DND-41 (cell line): Measurements from ENCODE around the gene CALCR.
A peak's percentile ranks its signal among the peaks of the same experiment; 100 is the strongest.

Experiments used
- ATAC-seq: fragments of 200-7000 bp; cut with Tn5 transposase; 3 replicates; pipeline ENCODE4 v1.9.1; 2021; ENCODE audit warnings: low read depth; ENCODE audit not compliant: insufficient read depth
- DNase-seq: peaks from one replicate; pipeline ENCODE4 v3.0.0-alpha.2; 2020
- H2AFZ ChIP-seq: 2 replicates; pipeline ENCODE4 v1.6.0; 2012; ENCODE audit warnings: low read depth, low read length
- H3K27ac ChIP-seq: 2 replicates; pipeline ENCODE4 v1.5.1; 2012; ENCODE audit warnings: low read length, inconsistent platforms
- H3K27me3 ChIP-seq: fragments of 200-600 bp; sonication (generic); 2 replicates; pipeline ENCODE4 v1.6.0; 2012; ENCODE audit warnings: low read length, mild to moderate bottlenecking, inconsistent platforms; ENCODE audit not compliant: insufficient read depth, poor library complexity
- H3K36me3 ChIP-seq: 2 replicates; pipeline ENCODE4 v1.5.1; 2012; ENCODE audit warnings: low read length, inconsistent platforms; ENCODE audit not compliant: insufficient read depth
- H3K4me1 ChIP-seq: 2 replicates; pipeline ENCODE4 v1.5.1; 2012; ENCODE audit warnings: mild to moderate bottlenecking, low read length; ENCODE audit not compliant: insufficient read depth
- H3K4me2 ChIP-seq: 2 replicates; pipeline ENCODE4 v1.6.0; 2012; ENCODE audit warnings: mild to moderate bottlenecking, moderate library complexity, low read length, inconsistent platforms; ENCODE audit not compliant: insufficient read depth
- H3K4me3 ChIP-seq, 2 experiments: fragments of 200-600 bp in 1 of 2; shearing (Covaris generic) in 1 of 2; 2 replicates each; pipeline ENCODE4 v1.5.1; 2012 to 2016; ENCODE audit warnings: inconsistent platforms in 2 of 2, low read length in 2 of 2, mild to moderate bottlenecking in 2 of 2, low read depth in 1 of 2, moderate library complexity in 1 of 2
- H3K79me2 ChIP-seq: 2 replicates; pipeline ENCODE4 v1.6.0; 2012; ENCODE audit warnings: low read length, inconsistent platforms; ENCODE audit not compliant: insufficient read depth
- H3K9ac ChIP-seq: 2 replicates; pipeline ENCODE4 v1.6.0; 2012; ENCODE audit warnings: low read depth, mild to moderate bottlenecking, inconsistent platforms, low read length, moderate library complexity
- H3K9me3 ChIP-seq: 2 replicates; pipeline ENCODE4 v1.5.1; 2012; ENCODE audit warnings: low read length, moderate library complexity, mild to moderate bottlenecking, inconsistent platforms; ENCODE audit not compliant: insufficient read depth, severe bottlenecking
- H4K20me1 ChIP-seq: 2 replicates; pipeline ENCODE4 v1.6.0; 2012; ENCODE audit warnings: low read length; ENCODE audit not compliant: insufficient read depth
- EZH2 ChIP-seq: IDR thresholded peaks from 3 replicates; pipeline ENCODE4 v1.6.1; 2012; ENCODE audit warnings: borderline replicate concordance, low read depth, mild to moderate bottlenecking, moderate library complexity, low read length, inconsistent platforms; ENCODE audit not compliant: severe bottlenecking
- TF ChIP-seq, protein P1 (sequence below): IDR thresholded peaks from 2 replicates; pipeline ENCODE4 v1.5.1; 2012; ENCODE audit warnings: borderline replicate concordance, low read length, moderate library complexity, mild to moderate bottlenecking; ENCODE audit not compliant: poor library complexity, severe bottlenecking; ENCODE audit errors: extremely low read depth

CALCR gene

GRCh38 chr7:93461350-93461749, 113.2 kb downstream of the CALCR start:
- Histone ChIP-seq H3K36me3 (no peaks in the 10 kb centered on the region), H3K9me3 (no peaks in the 10 kb centered on the region), H3K27me3 (peaks cover 14% of the 10 kb centered on the region), H2AFZ (no peak overlapping the region), H4K20me1 (no peaks in the 10 kb centered on the region), H3K4me3 (no peak overlapping the region), H3K4me2 (no peak overlapping the region), H3K4me1 (no peaks in the 10 kb centered on the region), H3K27ac (no peak overlapping the region), H3K79me2 (no peaks in the 10 kb centered on the region), H3K9ac (no peak overlapping the region)
- ATAC-seq, result no peak
- TF ChIP-seq, protein P1, sequence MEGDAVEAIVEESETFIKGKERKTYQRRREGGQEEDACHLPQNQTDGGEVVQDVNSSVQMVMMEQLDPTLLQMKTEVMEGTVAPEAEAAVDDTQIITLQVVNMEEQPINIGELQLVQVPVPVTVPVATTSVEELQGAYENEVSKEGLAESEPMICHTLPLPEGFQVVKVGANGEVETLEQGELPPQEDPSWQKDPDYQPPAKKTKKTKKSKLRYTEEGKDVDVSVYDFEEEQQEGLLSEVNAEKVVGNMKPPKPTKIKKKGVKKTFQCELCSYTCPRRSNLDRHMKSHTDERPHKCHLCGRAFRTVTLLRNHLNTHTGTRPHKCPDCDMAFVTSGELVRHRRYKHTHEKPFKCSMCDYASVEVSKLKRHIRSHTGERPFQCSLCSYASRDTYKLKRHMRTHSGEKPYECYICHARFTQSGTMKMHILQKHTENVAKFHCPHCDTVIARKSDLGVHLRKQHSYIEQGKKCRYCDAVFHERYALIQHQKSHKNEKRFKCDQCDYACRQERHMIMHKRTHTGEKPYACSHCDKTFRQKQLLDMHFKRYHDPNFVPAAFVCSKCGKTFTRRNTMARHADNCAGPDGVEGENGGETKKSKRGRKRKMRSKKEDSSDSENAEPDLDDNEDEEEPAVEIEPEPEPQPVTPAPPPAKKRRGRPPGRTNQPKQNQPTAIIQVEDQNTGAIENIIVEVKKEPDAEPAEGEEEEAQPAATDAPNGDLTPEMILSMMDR, result peak; percentile 30
- TF ChIP-seq EZH2, result no peak
- DNase-seq, result no peak

- Histone ChIP-seq H3K9me3 (no peaks in the 10 kb centered on the region), H3K4me3 (no peak overlapping the region), H3K4me2 (no peak overlapping the region), H2AFZ (no peak overlapping the region), H3K36me3 (no peaks in the 10 kb centered on the region), H3K9ac (no peak overlapping the region), H4K20me1 (no peaks in the 10 kb centered on the region), H3K79me2 (no peaks in the 10 kb centered on the region), H3K27ac (no peak overlapping the region), H3K4me1 (no peaks in the 10 kb centered on the region), H3K27me3 (peaks cover 9% of the 10 kb centered on the region)
- TF ChIP-seq, protein P1, result no peak
- no peak for TF ChIP-seq EZH2
- ATAC-seq (no peak), DNase-seq (no peak)
Measured at GRCh38 chr7:93453262-93453661, 121.3 kb downstream of the CALCR start.

GRCh38 chr7:93448176-93448575, 126.3 kb downstream of the CALCR start:
- no peak overlapping the region for H3K27ac ChIP-seq
- H3K4me3 ChIP-seq, result no peak overlapping the region
- TF ChIP-seq EZH2, result no peak
- TF ChIP-seq, protein P1, result no peak
- H2AFZ ChIP-seq, result no peak overlapping the region
- H3K4me1 ChIP-seq, result no peaks in the 10 kb centered on the region
- no peaks in the 10 kb centered on the region for H3K9me3 ChIP-seq
- ATAC-seq, result no peak
- no peaks in the 10 kb centered on the region for H3K79me2 ChIP-seq
- no peaks in the 10 kb centered on the region for H3K36me3 ChIP-seq
- no peak overlapping the region for H3K9ac ChIP-seq
- H3K4me2 ChIP-seq, result no peak overlapping the region
- DNase-seq, result no peak
- H4K20me1 ChIP-seq, result no peaks in the 10 kb centered on the region
- peaks cover 12% of the 10 kb centered on the region for H3K27me3 ChIP-seq

DNA sequence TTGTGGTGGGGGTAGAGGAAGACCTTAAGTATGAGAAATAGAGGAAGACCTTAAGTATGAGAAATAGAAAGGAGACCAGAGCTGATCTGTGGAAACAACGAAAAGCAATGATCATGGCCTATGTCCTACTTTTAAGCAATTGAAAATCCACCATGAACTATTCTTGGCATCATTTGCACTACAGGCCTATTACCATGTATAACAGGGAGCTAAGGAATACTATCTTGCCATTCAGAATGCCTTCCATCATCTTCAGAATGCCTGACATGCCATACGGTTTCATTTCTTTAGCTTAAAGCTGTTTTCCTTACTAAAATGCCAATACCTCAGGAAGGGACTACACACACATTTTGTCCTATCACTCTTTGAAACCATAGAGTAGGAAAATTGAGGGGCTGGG, 127.0 kb downstream of the CALCR start:
- TF ChIP-seq, protein P1, result no peak
- no peak for TF ChIP-seq EZH2
- DNase-seq (no peak), ATAC-seq (no peak)
- Histone ChIP-seq H3K4me2 (no peak overlapping the region), H3K36me3 (no peaks in the 10 kb centered on the region), H3K4me3 (no peak overlapping the region), H3K4me1 (no peaks in the 10 kb centered on the region), H2AFZ (no peak overlapping the region), H3K27ac (no peak overlapping the region), H3K27me3 (peaks cover 12% of the 10 kb centered on the region), H3K9ac (no peak overlapping the region), H4K20me1 (no peaks in the 10 kb centered on the region), H3K9me3 (no peaks in the 10 kb centered on the region), H3K79me2 (no peaks in the 10 kb centered on the region)
